HCT116 (cell line): ENCODE measurements around the gene CHST5. TPM values are rescaled to one million over a fixed set of nuclear protein-coding genes. Genes with fewer than 3 reads are reported as not detected.
A peak's percentile ranks its signal among the peaks of the same experiment; 100 is the strongest.
"Not testable (repeated sequence)": the region's sequence is repeated elsewhere in the genome, so short reads cannot be mapped to it uniquely, and the experiment has no call there.

Source experiments
- ATAC-seq: fragments of 200-7000 bp; cut with Tn5 transposase; 2 replicates; pipeline ENCODE4 v1.9.1; 2020; ENCODE audit warnings: mild to moderate bottlenecking, moderate library complexity
- BruUV-seq: library from RNA; stranded (reverse); fragments of 400-500 nt; replicated peaks from 2 replicates; lab custom pipeline; 2021; lab: Mats Ljungman, UMichigan
- CTCF ChIA-PET: fragments of 300-600 bp; sonication (Branson Sonifier 250); formaldehyde crosslinking; loops from one replicate; lab custom pipeline; 2021; ENCODE audit warnings: antibody characterized with exemption; lab: Charles Lee
- POLR2A ChIA-PET: fragments of 300-600, 350-600 bp; sonication (Branson Sonifier 250); formaldehyde crosslinking; loops from one replicate; lab custom pipeline; 2021; ENCODE audit warnings: antibody characterized with exemption; lab: Charles Lee
- RAD21 ChIA-PET, 2 experiments: fragments of 300-600 bp; sonication (Branson Sonifier 250); formaldehyde crosslinking; loops; one replicate each; lab custom pipeline; 2023; ENCODE audit warnings: low total read pairs in 2 of 2; ENCODE audit not compliant: uncharacterized antibody in 2 of 2, unreplicated experiment in 2 of 2, low non-redundant PET in 1 of 2; lab: Charles Lee
- DNase-seq: peaks from one replicate; pipeline ENCODE4 v3.0.0-alpha.2; 2010; ENCODE audit warnings: low read depth, low spot score
- H2AFZ ChIP-seq: fragments of 200-600 bp; shearing (Covaris generic), sonication (generic); 2 replicates; pipeline ENCODE4 v1.6.1; 2017; ENCODE audit warnings: low read depth, mixed run types, mixed read lengths, antibody characterized with exemption, low read length; ENCODE audit not compliant: poor library complexity, severe bottlenecking
- H3K27ac ChIP-seq: 2 replicates; pipeline ENCODE4 v1.5.1; 2012; ENCODE audit warnings: low read depth, low read length
- H3K27me3 ChIP-seq: fragments of 200-600 bp; sonication (generic); 2 replicates; pipeline ENCODE4 v1.6.1; 2016; ENCODE audit warnings: mixed run types, low read length, mixed read lengths; ENCODE audit not compliant: insufficient read depth
- H3K36me3 ChIP-seq, 2 experiments: fragments of 200-500 bp in 1 of 2; fragments of 200-600 bp in 1 of 2; sonication (Bioruptor generic) in 1 of 2; sonication (generic) in 1 of 2; 2 replicates each; pipeline versions ENCODE4 v1.5.1 to v1.6.1; 2014 to 2016; ENCODE audit warnings: low read length in 2 of 2, inconsistent platforms in 1 of 2, mixed read lengths in 1 of 2, mixed run types in 1 of 2; ENCODE audit not compliant: insufficient read depth in 2 of 2, control insufficient read depth in 1 of 2
- H3K4me1 ChIP-seq, 2 experiments: fragments of 200-600 bp in 1 of 2; sonication (generic) in 1 of 2; 2 replicates each; pipeline versions ENCODE4 v1.5.1 to v1.6.1; 2012 to 2017; ENCODE audit warnings: low read length in 2 of 2, inconsistent platforms in 1 of 2, mild to moderate bottlenecking in 1 of 2, mixed read lengths in 1 of 2, mixed run types in 1 of 2, moderate library complexity in 1 of 2; ENCODE audit not compliant: insufficient read depth in 2 of 2, control insufficient read depth in 1 of 2
- H3K4me2 ChIP-seq: fragments of 200-600 bp; sonication (generic); 2 replicates; pipeline ENCODE4 v1.6.1; 2017; ENCODE audit warnings: mixed run types, low read length, mixed read lengths
- H3K4me3 ChIP-seq, 2 experiments: fragments of 200-600 bp in 1 of 2; sonication (generic) in 1 of 2; replicated peaks in 1 of 2; 2 replicates each; pipeline ENCODE4 v1.5.1; 2011 to 2016; ENCODE audit warnings: low read length in 2 of 2, control low read depth in 1 of 2, low read depth in 1 of 2, mild to moderate bottlenecking in 1 of 2, mixed read lengths in 1 of 2, mixed run types in 1 of 2
- H3K79me2 ChIP-seq: fragments of 200-600 bp; sonication (generic); 2 replicates; pipeline ENCODE4 v1.6.1; 2017; ENCODE audit warnings: mild to moderate bottlenecking, mixed run types, low read length, moderate library complexity, mixed read lengths; ENCODE audit not compliant: insufficient read depth
- H3K9ac ChIP-seq: fragments of 200-600 bp; sonication (generic); 2 replicates; pipeline ENCODE4 v1.6.1; 2016; ENCODE audit warnings: low read length, mixed read lengths
- H3K9me2 ChIP-seq: fragments of 200-600 bp; sonication (generic), shearing (Covaris generic); 2 replicates; pipeline ENCODE4 v1.6.1; 2017; ENCODE audit warnings: mixed run types, mild to moderate bottlenecking, moderate library complexity; ENCODE audit not compliant: insufficient read depth
- H3K9me3 ChIP-seq, 2 experiments: fragments of 200-500 bp in 1 of 2; fragments of 200-600 bp in 1 of 2; sonication (Bioruptor generic) in 1 of 2; sonication (generic) in 1 of 2; 2 replicates each; pipeline ENCODE4 v1.6.1; 2014 to 2017; ENCODE audit warnings: low read length in 2 of 2, mixed read lengths in 2 of 2, inconsistent platforms in 1 of 2, low read depth in 1 of 2, mild to moderate bottlenecking in 1 of 2, mixed run types in 1 of 2, moderate library complexity in 1 of 2; ENCODE audit not compliant: control insufficient read depth in 1 of 2, insufficient read depth in 1 of 2
- H4K20me1 ChIP-seq: fragments of 200-600 bp; sonication (generic), shearing (Covaris generic); 2 replicates; pipeline ENCODE4 v1.6.1; 2017; ENCODE audit warnings: mixed run types, mild to moderate bottlenecking, moderate library complexity; ENCODE audit not compliant: insufficient read depth
- CBX3 ChIP-seq: IDR thresholded peaks from 2 replicates; pipeline ENCODE4 v1.6.1; 2012; ENCODE audit warnings: low read depth
- FOSL1 ChIP-seq: IDR thresholded peaks from 2 replicates; pipeline ENCODE4 v1.6.1; 2012; ENCODE audit warnings: low read depth
- JUND ChIP-seq: IDR thresholded peaks from 2 replicates; pipeline ENCODE4 v1.6.1; 2012
- SP1 ChIP-seq: IDR thresholded peaks from 2 replicates; pipeline ENCODE4 v1.6.1; 2012; ENCODE audit warnings: low read depth
- ZFX ChIP-seq: fragments of 450-650 bp; IDR thresholded peaks from 2 replicates; pipeline ENCODE4 v1.6.1; 2017
- intact Hi-C: fragments of 100-400 bp; cut with micrococcal nuclease; formaldehyde crosslinking; loops from 2 replicates; pipeline ENCODE4 v1.10.0; 2022
- total RNA-seq: library from RNA; stranded (reverse); gene quantifications from one replicate; pipeline ENCODE4 v1.2.1, GENCODE V29; 2021; ENCODE audit not compliant: unreplicated experiment

Gene CHST5
- total RNA-seq, 1 experiment from 2014 or later = 0.32 TPM

- ATAC-seq (peak; percentile 58), DNase-seq (no peak)
- peaks cover 13 to 30% of the 10 kb centered on the region in 2 experiments for H3K4me1 ChIP-seq
- RAD21 ChIA-PET = no interaction called here
- CTCF ChIA-PET = interaction anchor here (1.0 kb wide), 1 partner anchor 14 kb away, joined by 6 read pairs; no protein-coding TSS in a partner anchor
- peak overlapping the region; percentile 48 for H3K4me2 ChIP-seq
- BruUV-seq = no TSS peak
- no peak overlapping the region for H3K9ac ChIP-seq
- no peak overlapping the region for H3K4me3 ChIP-seq
- TF ChIP-seq SP1 (peak; percentile 18; the same call in 1 of the 2 replicates), ZFX (no peak), JUND (peak; percentile 59), CBX3 (no peak), FOSL1 (peak; percentile 77; the same call in 1 of the 2 replicates)
- no peak overlapping the region for H3K27ac ChIP-seq
- H3K36me3 ChIP-seq = no peaks in the 10 kb centered on the region
- intact Hi-C loops = no loop called here
- no peaks in the 10 kb centered on the region for H3K79me2 ChIP-seq
- POLR2A ChIA-PET = interaction anchor here (1.6 kb wide), 1 partner anchor 13 kb away, joined by 10 read pairs; no protein-coding TSS in a partner anchor
- no peak overlapping the region for H2AFZ ChIP-seq
- H3K9me2 ChIP-seq = no peaks in the 10 kb centered on the region
- no peaks in the 10 kb centered on the region for H4K20me1 ChIP-seq
- H3K27me3 ChIP-seq = no peaks in the 10 kb centered on the region
- no peaks in the 10 kb centered on the region for H3K9me3 ChIP-seq
These were observed 32.8 kb downstream of the CHST5 start for GRCh38 chr16:75502916-75503605.

GRCh38 chr16:75501820-75502219, 34.1 kb downstream of the CHST5 start:
- H4K20me1 ChIP-seq, intact Hi-C loops, H3K9me2 ChIP-seq, H3K79me2 ChIP-seq, DNase-seq, RAD21 ChIA-PET, BruUV-seq, H3K27me3 ChIP-seq, H3K4me2 ChIP-seq, ATAC-seq, H3K9me3 ChIP-seq, H3K9ac ChIP-seq, H3K4me3 ChIP-seq, H2AFZ ChIP-seq, POLR2A ChIA-PET, CTCF ChIA-PET, H3K36me3 ChIP-seq, H3K27ac ChIP-seq: not testable (repeated sequence)
- H3K4me1 ChIP-seq = peaks cover 13 to 28% of the 10 kb centered on the region in 2 experiments
